ENCODE results near the gene ECE1.

Gene ECE1

GRCh38 chr1:21307210-21307609 lies 16.9 kb upstream of the ECE1 start:
- H3K9me2 ChIP-seq (replicated peaks; ENCODE audit: insufficient read depth, low read length), result no peaks in the 10 kb centered on the region
- H3K9me3 ChIP-seq (ENCODE audit: insufficient read depth, low read length), result no peaks in the 10 kb centered on the region
- H3K9ac ChIP-seq (ENCODE audit: low read length), result no peak overlapping the region
- no peak overlapping the region for H3K4me2 ChIP-seq (ENCODE audit: low read depth, low read length, poor library complexity, severe bottlenecking)
- no peaks in the 10 kb centered on the region for H3K27me3 ChIP-seq (ENCODE audit: low read length)
- no peaks in the 10 kb centered on the region for H4K20me1 ChIP-seq (ENCODE audit: low read depth, low read length)
- H3K79me2 ChIP-seq (ENCODE audit: insufficient read depth, low read length), result peaks cover 79% of the 10 kb centered on the region
- no peak overlapping the region for H2AFZ ChIP-seq (ENCODE audit: low read depth, low read length, severe bottlenecking)
- no peak overlapping the region for H3K4me3 ChIP-seq (ENCODE audit: insufficient read depth, low read length, poor library complexity, severe bottlenecking)
- H3F3A ChIP-seq (ENCODE audit: insufficient read depth), result no peaks in the 10 kb centered on the region
- no peaks in the 10 kb centered on the region for H3K36me3 ChIP-seq (ENCODE audit: low read length)
- H3K27ac ChIP-seq (ENCODE audit: low read depth, low read length), result no peak overlapping the region
- no peak for TF ChIP-seq EZH2phosphoT487 (conservative IDR thresholded peaks at IDR 0.05; ENCODE audit: low read length)
- TF ChIP-seq CTCF (IDR thresholded peaks at IDR 0.05; ENCODE audit: insufficient read depth, low read length, poor library complexity, severe bottlenecking), result no peak

DNA sequence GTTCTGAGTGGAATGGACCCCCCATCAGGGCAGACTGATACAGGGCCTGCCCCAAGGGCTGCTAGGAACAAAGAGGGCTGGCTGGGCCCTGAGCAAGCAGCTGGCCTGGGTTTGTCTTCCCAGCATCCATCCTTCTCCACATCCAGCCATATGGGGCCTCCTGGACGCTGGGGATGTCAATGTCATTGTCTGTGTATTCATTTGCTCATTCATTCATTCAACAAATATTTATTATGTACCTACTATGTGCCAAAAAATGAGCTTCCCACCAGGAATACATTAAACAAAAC lies 15.6 kb upstream of the ECE1 start:
- TF ChIP-seq EZH2phosphoT487 (conservative IDR thresholded peaks at IDR 0.05; ENCODE audit: low read length) (no peak), CTCF (IDR thresholded peaks at IDR 0.05; ENCODE audit: insufficient read depth, low read length, poor library complexity, severe bottlenecking) (no peak)
- H3K9me3 ChIP-seq (ENCODE audit: insufficient read depth, low read length), result no peaks in the 10 kb centered on the region
- no peaks in the 10 kb centered on the region for H3K36me3 ChIP-seq (ENCODE audit: low read length)
- H3K9me2 ChIP-seq (replicated peaks; ENCODE audit: insufficient read depth, low read length), result no peaks in the 10 kb centered on the region
- no peaks in the 10 kb centered on the region for H4K20me1 ChIP-seq (ENCODE audit: low read depth, low read length)
- H2AFZ ChIP-seq (ENCODE audit: low read depth, low read length, severe bottlenecking), result no peak overlapping the region
- H3K27me3 ChIP-seq (ENCODE audit: low read length), result no peaks in the 10 kb centered on the region
- H3K9ac ChIP-seq (ENCODE audit: low read length), result no peak overlapping the region
- no peaks in the 10 kb centered on the region for H3F3A ChIP-seq (ENCODE audit: insufficient read depth)
- peaks cover 77% of the 10 kb centered on the region for H3K79me2 ChIP-seq (ENCODE audit: insufficient read depth, low read length)
- H3K27ac ChIP-seq (ENCODE audit: low read depth, low read length), result no peak overlapping the region
- no peak overlapping the region for H3K4me2 ChIP-seq (ENCODE audit: low read depth, low read length, poor library complexity, severe bottlenecking)
- no peak overlapping the region for H3K4me3 ChIP-seq (ENCODE audit: insufficient read depth, low read length, poor library complexity, severe bottlenecking)

DNA sequence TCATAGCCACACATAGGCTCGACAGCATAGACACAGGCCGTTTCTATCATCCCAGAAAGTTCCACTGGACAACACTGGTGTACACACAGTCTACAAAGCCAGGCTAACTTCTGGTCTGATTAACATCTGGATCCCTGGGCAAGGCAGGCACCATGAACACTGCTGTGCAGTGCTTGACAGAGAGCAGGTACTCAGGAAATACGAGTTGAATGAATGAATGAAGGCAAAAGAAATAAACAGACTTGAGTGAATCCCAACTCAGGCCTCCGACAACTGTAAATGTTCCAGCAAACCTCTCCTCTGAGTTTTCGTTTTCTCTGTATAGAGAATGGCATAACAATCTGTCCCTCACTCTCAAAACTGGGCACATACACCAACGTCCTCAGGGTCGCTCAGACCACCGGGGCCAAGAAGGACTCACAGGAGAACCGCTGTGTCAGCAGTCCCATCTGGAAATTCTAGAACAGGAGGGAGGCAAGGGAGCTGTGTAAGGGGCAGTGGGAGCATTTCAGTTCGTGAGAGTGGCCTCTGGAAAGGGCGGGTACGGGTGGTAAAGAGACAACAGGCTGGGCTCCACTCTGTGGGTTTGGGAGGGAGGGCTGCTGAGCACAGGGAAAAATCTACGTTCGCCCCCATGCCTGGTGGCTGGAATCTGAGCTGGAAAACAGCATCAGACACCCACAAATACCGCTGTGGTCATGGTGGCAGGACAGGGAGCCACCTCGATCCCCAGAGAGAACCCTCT lies 15.1 kb upstream of the ECE1 start:
- H3K27me3 ChIP-seq (ENCODE audit: low read length), result no peaks in the 10 kb centered on the region
- H3K4me3 ChIP-seq (ENCODE audit: insufficient read depth, low read length, poor library complexity, severe bottlenecking), result no peak overlapping the region
- no peak overlapping the region for H3K4me2 ChIP-seq (ENCODE audit: low read depth, low read length, poor library complexity, severe bottlenecking)
- H4K20me1 ChIP-seq (ENCODE audit: low read depth, low read length), result no peaks in the 10 kb centered on the region
- H3F3A ChIP-seq (ENCODE audit: insufficient read depth), result no peaks in the 10 kb centered on the region
- TF ChIP-seq EZH2phosphoT487 (conservative IDR thresholded peaks at IDR 0.05; ENCODE audit: low read length) (no peak), CTCF (IDR thresholded peaks at IDR 0.05; ENCODE audit: insufficient read depth, low read length, poor library complexity, severe bottlenecking) (no peak)
- peaks cover 73% of the 10 kb centered on the region for H3K79me2 ChIP-seq (ENCODE audit: insufficient read depth, low read length)
- H3K36me3 ChIP-seq (ENCODE audit: low read length), result no peaks in the 10 kb centered on the region
- no peak overlapping the region for H2AFZ ChIP-seq (ENCODE audit: low read depth, low read length, severe bottlenecking)
- H3K9ac ChIP-seq (ENCODE audit: low read length), result no peak overlapping the region
- H3K9me3 ChIP-seq (ENCODE audit: insufficient read depth, low read length), result no peaks in the 10 kb centered on the region
- no peaks in the 10 kb centered on the region for H3K9me2 ChIP-seq (replicated peaks; ENCODE audit: insufficient read depth, low read length)
- no peak overlapping the region for H3K27ac ChIP-seq (ENCODE audit: low read depth, low read length)

All from SU-DHL-6 (cell line).